NOMO-1 treated with DMSO at 0.1 percent for 48 hours (cell line): ENCODE measurements around the gene AGAP1.

Source experiments
- DNase-seq: peaks from one replicate; lab custom pipeline; 2025; ENCODE audit not compliant: unreplicated experiment; lab: John Stamatoyannopoulos, UW

The AGAP1 gene

GRCh38 chr2:235954888-235955480 is 461.1 kb downstream of the AGAP1 start:
- no peak for DNase-seq

- no peak for DNase-seq
These were observed 461.8 kb downstream of the AGAP1 start for GRCh38 chr2:235955664-235956063.

DNA sequence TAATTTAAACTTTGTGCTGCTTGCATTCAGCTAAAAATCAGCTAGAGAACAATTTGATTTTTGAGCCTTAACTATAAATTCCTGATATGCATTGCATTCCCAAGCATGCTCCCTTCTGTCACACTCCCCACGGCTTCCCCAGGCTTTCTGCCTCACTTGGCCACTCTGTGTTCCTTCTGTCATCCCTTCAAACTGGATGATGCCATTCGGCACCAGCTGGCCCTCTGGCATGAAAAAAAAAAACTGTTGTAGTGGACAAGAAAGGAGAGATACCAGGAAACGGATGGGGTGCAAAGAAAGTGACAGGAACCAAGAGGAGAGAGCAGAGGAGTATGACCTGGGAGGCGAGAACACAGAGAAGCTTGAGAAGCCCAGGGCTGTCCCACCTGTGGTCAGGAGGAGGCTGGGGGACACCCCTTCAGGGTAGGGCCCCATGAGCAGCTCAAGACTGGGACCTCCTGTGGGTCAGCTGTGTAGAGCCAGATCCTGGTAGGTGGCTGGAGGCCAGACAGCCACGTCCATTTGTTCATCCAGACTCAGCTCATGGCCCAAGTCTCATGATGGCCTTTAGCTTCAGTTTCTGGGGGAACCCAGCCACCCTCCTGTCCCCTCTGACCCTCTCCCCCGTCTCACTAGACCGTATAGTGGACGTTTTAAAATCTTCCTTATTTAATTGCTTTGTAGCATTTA is 462.6 kb downstream of the AGAP1 start:
- DNase-seq = no peak

DNA sequence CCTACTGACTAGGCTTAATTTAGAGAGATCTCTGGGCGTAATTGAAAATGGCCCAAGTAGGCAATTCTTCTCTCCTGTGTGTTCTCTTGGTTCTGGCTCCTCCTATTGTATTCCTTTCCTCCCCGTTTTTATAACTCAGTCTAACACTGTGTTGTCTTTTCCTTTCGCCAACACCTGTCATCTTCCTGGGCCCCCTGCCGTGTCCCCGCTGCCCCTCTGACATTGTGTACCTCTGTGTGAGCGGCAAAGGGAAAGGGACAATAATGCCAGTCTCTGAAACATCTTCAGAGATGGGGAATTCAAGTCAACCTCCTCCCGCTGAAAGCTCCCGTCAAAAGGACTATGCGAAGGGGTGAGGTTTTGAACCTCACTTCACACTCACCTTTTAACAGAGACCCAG is 463.4 kb downstream of the AGAP1 start:
- no peak for DNase-seq

DNA sequence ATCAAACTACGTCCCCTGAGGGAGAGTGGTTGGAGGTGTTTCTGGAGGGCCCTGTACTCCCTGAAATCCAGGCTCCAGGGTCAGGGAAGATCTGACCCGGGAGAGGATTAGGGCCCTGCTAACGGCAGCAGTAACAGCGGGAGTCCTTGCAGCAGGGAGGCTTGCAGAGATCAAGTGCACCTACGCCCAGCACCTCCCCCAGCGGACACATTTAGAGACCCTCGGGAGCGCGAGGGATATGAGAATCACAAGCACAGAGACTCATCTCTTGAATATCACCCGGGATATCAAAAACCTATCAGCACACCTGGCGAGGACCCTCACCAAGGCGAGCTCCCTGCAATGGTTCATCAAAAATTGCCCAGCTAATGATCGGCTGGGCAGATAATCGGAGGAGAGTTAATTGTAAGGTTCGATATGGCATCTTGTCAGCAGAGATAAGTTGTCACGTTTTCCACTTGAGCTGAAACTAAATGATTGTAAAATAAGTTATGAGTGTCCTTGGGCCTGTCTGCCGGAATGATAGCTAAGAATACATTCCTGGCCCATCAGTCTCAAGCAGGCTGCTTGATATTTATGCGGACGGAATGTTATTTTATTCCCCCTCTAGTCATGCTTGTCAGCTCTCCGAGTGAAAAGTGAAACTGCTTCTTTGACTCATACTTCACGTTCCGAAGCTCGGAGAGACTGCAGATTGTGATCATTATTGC is 464.5 kb downstream of the AGAP1 start:
- no peak for DNase-seq

DNA sequence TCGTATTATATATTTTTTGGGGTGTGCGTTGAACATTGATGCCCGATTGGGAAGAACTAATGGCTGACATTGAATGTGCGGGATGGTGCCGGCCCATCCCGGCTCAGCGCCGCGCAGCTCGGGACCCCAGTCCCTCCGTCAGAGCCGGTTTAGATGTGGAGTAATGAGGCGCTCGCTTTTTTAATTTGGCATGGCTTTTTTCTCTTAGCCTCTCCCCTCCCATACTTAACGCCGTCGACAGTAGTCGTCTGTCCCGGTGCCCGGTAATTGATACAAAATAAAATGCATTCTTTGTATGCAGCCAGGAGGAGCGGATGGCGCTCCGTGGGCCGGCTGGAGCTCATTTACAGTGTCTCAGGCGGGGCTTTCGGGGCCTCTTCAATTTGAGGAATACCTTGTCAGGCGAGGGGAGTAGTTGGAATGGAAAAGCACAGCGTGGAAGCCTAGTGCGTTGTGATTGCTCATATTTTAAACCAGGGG is 465.1 kb downstream of the AGAP1 start:
- DNase-seq = no peak

GRCh38 chr2:235960011-235960715 is 466.3 kb downstream of the AGAP1 start:
- DNase-seq = no peak

DNA sequence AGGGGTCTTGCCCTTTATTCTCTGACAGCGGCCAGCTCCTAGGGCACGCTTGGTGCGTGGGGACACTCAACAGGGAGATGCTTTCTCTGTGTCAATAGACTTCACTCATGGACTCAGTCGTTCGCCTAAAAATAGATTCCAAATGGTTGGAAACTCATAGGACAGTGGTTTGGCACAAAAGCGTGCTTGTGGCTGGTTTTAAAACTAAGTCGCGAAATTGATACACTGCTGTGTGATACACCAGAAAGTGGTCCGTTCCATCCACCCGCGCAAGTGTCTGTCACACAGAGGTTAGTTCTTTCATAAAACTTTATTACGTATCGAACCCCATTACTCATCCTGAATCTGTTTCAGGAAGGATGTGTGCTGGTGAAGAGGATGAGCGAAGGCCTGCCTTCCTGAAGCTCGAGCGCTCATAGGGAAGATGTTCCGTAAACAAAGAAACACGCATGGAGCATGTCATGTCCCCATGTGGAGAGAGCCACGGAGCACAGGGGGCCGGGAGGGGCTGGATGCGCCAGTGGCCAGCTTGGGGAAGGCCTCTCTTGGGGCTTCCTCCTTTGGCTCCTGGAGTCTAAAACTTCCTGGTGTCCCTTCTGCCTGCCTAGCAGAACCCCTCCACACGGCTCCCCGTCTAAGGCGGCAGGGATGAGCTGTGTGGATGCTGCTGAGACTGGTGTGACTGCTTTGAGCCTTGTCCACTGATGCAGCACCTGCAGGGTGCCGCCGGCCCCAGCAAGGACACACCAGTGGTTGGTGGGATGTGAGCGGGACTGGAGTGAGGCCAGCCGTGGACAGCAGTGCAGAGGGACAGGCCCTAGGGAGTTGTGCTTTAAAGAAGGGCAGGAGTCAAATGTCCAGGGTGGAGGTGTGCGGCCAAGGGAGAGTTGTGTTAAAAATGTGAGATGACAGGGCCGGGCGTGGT is 467.1 kb downstream of the AGAP1 start:
- no peak for DNase-seq

DNA sequence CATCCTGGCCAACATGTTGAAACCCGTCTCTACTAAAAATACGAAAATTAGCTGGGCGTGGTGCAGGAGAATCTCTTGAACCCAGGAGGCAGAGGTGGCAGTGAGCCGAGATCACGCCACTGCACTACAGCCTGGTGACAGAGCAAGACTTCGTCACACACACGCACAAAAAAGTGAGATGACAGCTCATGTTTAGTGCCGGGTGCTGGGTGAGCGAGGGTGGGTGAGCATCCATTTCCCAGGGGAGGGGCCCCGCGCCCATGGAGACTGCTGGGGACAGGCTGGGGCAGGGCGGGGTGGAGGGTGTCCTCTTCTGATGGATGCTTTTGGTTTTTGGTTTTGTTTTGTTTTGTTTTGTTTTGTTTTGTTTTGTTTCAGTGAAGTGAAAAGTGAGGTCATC is 467.9 kb downstream of the AGAP1 start:
- no peak for DNase-seq

GRCh38 chr2:235963853-235964577 is 470.2 kb downstream of the AGAP1 start:
- DNase-seq = no peak

DNA sequence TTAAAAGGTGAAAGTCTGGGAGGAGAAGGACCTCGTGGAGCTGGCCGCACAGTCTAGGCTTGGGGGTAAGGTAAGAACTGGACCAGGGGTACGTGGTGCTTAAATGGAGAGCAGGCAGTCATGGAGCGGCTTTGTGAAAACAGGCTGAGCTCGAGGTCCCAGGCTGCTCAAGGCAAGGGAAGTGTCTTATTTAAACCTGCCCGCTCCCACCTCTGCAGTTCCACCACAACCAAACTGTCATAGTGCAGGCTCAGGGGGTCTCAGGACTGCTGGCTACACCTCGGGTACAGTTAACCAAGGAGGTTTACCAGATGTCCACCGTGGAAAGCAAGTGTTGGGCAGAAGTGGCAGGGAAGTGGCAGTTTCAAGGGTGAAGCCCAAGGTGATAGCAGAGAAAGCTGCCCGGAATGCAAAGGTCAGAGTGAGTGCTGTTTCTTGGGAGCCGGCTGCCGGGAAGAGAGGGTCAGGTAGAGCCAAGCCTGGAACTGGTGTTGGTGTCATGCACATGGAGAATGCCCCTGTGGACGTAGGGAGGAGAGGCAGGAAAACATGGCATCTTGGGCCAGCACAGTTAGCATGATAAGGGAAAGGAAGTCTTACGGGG is 471.0 kb downstream of the AGAP1 start:
- no peak for DNase-seq

DNA sequence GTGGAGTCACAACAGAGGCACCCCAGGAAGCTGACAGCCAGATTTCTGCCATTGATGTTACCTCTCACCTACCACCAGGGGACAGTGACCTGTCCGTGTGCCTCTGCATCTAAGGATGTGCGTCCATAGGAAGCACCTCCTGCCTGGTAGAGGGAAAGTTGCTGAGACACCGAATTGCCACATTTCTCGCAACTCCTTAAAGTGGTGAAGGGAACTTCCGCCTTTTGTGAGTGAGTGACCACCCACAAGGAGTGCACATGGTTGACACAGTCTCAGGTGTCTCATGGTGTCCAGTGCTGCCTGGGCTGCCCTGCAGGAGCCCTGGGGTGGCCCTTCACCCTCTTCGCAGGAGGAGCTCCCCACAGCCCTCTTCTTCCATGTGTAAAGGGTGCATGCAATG is 472.6 kb downstream of the AGAP1 start:
- DNase-seq = no peak

DNA sequence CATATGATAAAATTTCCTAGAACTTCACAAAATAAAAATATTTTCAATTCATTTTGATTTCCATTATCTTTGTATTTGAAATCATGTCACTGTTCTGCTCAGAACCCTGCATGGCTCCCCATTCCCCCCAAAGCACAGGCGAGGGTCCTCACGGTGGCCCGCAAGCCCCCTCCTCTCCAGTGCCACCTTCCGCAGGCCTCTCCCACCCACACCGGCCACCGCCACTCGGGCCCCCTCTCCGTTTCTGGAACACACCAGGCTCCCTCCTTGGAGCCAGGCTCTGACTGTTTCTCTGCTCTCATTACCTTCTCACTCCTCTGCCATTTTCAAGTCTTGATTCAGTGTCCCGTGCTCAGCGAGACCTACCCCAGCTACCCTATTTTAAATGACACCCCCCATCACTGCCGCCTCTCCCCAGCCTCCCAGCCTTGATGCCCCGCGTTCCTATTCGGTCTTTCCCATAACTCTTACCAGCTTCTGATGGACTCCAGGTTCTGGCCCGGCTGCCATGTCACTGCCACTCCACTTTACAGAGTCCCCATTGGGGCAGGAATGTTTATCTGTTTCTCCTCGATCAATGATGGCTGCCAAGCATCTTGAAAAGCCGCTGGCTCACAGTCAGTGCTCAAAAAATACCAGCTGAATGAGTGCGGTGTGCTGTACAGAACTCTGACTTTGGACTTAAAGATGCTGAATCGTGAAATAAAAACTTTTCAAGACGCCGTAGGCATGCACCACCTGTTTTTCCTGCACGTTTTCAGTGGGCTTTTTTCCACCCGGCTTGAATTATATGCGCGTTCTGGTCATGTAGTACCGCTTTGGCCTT is 473.3 kb downstream of the AGAP1 start:
- DNase-seq = no peak

GRCh38 chr2:235968155-235968554 is 474.3 kb downstream of the AGAP1 start:
- DNase-seq = no peak

GRCh38 chr2:235968616-235969324 is 474.9 kb downstream of the AGAP1 start:
- no peak for DNase-seq

DNA sequence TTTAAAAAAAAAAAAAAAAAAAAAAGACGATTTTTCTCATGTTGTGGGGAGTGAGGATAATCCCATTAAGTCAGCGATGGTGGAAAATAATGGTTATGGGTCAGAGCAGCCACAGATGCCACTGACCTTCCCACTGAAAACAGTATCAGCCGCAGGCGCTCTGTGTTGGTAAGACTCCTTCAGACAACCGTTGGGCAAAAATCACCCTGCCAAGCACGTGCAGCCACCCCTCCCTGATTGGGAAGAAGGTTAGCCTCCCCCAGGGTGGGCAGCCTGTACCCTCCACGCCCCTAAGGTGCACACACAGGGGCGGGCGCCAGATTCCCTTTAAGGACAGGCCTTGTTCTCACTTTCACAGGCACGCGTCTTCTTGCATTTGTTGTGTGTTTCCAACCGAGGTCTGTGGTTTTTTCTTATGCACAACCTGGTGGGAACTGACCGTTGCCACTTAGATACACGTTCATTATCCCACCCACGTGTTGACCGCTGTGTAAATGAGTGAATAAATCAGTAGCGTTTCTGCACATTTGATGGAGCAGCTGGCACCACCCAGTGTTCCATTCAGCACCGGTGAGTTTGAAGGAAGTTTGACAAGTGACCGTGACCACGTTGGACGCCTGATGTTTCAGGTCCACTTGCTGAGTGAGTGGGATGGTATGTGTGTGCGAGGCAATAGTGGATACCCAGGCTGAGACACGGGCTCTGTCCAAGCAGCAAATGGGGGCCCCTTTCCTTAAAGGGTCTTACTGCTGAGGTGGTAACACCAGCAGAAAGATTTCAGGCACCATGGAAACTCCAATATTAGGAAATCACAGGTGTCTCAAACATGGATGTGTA is 476.6 kb downstream of the AGAP1 start:
- DNase-seq = no peak

GRCh38 chr2:235976516-235976915 is 482.7 kb downstream of the AGAP1 start:
- DNase-seq = no peak
